OCI-LY3 (cell line): Measurements from ENCODE around the gene SNX33.
A peak's percentile ranks its signal among the peaks of the same experiment; 100 is the strongest.

Experiments
- H2AFZ ChIP-seq: fragments of 200-600, 300-600 bp; shearing (Covaris generic); 2 replicates; pipeline ENCODE4 v1.6.0; 2014; ENCODE audit warnings: antibody characterized with exemption, low read depth, low read length
- H3K27ac ChIP-seq: fragments of 200-600, 300-600 bp; sonication (generic); 2 replicates; pipeline ENCODE4 v1.5.1; 2014; ENCODE audit warnings: mild to moderate bottlenecking, low read length, moderate library complexity, mixed read lengths
- H3K27me3 ChIP-seq: fragments of 200-600, 300-600 bp; sonication (generic); 2 replicates; pipeline ENCODE4 v1.6.1; 2014; ENCODE audit warnings: low read depth, low read length, mixed read lengths
- H3K36me3 ChIP-seq: fragments of 200-600, 300-600 bp; sonication (generic); replicated peaks from 2 replicates; pipeline ENCODE3; 2014; ENCODE audit warnings: low read depth, low read length, mixed read lengths
- H3K4me1 ChIP-seq: fragments of 300-600, 200-600 bp; sonication (generic); 2 replicates; pipeline ENCODE4 v1.6.1; 2014; ENCODE audit warnings: low read length, mixed read lengths
- H3K4me2 ChIP-seq: fragments of 200-600, 300-600 bp; sonication (generic); 2 replicates; pipeline ENCODE4 v1.6.1; 2014; ENCODE audit warnings: low read length, mixed read lengths
- H3K4me3 ChIP-seq: fragments of 300-600, 200-600 bp; sonication (generic); 2 replicates; pipeline ENCODE4 v1.5.1; 2014; ENCODE audit warnings: antibody characterized with exemption, mild to moderate bottlenecking, low read length, moderate library complexity
- H3K79me2 ChIP-seq: fragments of 300-600, 200-600 bp; shearing (Covaris generic); 2 replicates; pipeline ENCODE4 v1.6.1; 2014; ENCODE audit warnings: mild to moderate bottlenecking, low read length, mixed read lengths
- H3K9ac ChIP-seq: fragments of 300-600, 200-600 bp; shearing (Covaris generic); 2 replicates; pipeline ENCODE4 v1.6.0; 2014; ENCODE audit warnings: mild to moderate bottlenecking, low read length, moderate library complexity
- H3K9me3 ChIP-seq: fragments of 200-600, 300-600 bp; shearing (Covaris generic); 2 replicates; pipeline ENCODE4 v1.6.1; 2014; ENCODE audit warnings: low read length, mixed read lengths; ENCODE audit not compliant: insufficient read depth
- H4K20me1 ChIP-seq: fragments of 200-600, 300-600 bp; sonication (generic); 2 replicates; pipeline ENCODE4 v1.6.1; 2016; ENCODE audit warnings: low read length, mixed read lengths; ENCODE audit not compliant: insufficient read depth
- CTCF ChIP-seq: fragments of 200-600, 300-600 bp; sonication (generic); IDR thresholded peaks from 2 replicates; pipeline ENCODE4 v1.5.1; 2014; ENCODE audit warnings: antibody characterized with exemption, low read length, low read depth
- EZH2phosphoT487 ChIP-seq: fragments of 200-600 bp; shearing (Covaris generic); IDR thresholded peaks from 2 replicates; pipeline ENCODE4 v1.6.1; 2018; ENCODE audit warnings: antibody characterized with exemption, mixed run types, low read depth

Gene SNX33

GRCh38 chr15:75647370-75648155, at the start of gene SNX33:
Gene SNX33, plus strand, starts transcription at chr15:75647912. Its CDS starts 1,191 bp downstream, at chr15:75649103.
- H3K9ac ChIP-seq: peak within 1 kb of the TSS; percentile 64
- H3K79me2 ChIP-seq: no peaks in the 10 kb centered on the region
- H3K36me3 ChIP-seq: no peaks in the 10 kb centered on the region
- H3K4me3 ChIP-seq: peak within 1 kb of the TSS; percentile 87
- H3K27me3 ChIP-seq: peaks cover 29% of the 10 kb centered on the region
- H4K20me1 ChIP-seq: no peaks in the 10 kb centered on the region
- H3K9me3 ChIP-seq: no peaks in the 10 kb centered on the region
- H3K4me1 ChIP-seq: peaks cover 7% of the 10 kb centered on the region; the same call in 1 of the 2 replicates
- peak; percentile 59 for TF ChIP-seq CTCF
- TF ChIP-seq EZH2phosphoT487: no peak
- peak within 1 kb of the TSS; percentile 88 for H2AFZ ChIP-seq
- H3K27ac ChIP-seq: no peak within 1 kb of the TSS
- H3K4me2 ChIP-seq: peak within 1 kb of the TSS; percentile 71

GRCh38 chr15:75598361-75598760, 49.4 kb upstream of the SNX33 start:
- Histone ChIP-seq H3K27ac (no peak overlapping the region), H3K4me2 (no peak overlapping the region), H2AFZ (no peak overlapping the region), H3K27me3 (no peaks in the 10 kb centered on the region), H4K20me1 (no peaks in the 10 kb centered on the region; the same call in 1 of the 2 replicates), H3K4me1 (no peaks in the 10 kb centered on the region), H3K9me3 (no peaks in the 10 kb centered on the region), H3K79me2 (no peaks in the 10 kb centered on the region), H3K9ac (no peak overlapping the region), H3K36me3 (peaks cover 41% of the 10 kb centered on the region), H3K4me3 (no peak overlapping the region)
- TF ChIP-seq CTCF (no peak), EZH2phosphoT487 (no peak)

- H3K79me2 ChIP-seq: no peaks in the 10 kb centered on the region
- no peaks in the 10 kb centered on the region for H3K9me3 ChIP-seq
- no peaks in the 10 kb centered on the region; the same call in 1 of the 2 replicates for H4K20me1 ChIP-seq
- no peak overlapping the region for H3K4me2 ChIP-seq
- no peak overlapping the region for H3K9ac ChIP-seq
- no peaks in the 10 kb centered on the region for H3K27me3 ChIP-seq
- no peak for TF ChIP-seq EZH2phosphoT487
- no peak for TF ChIP-seq CTCF
- peaks cover 42% of the 10 kb centered on the region for H3K36me3 ChIP-seq
- no peak overlapping the region for H2AFZ ChIP-seq
- no peak overlapping the region for H3K4me3 ChIP-seq
- H3K27ac ChIP-seq: no peak overlapping the region
- no peaks in the 10 kb centered on the region for H3K4me1 ChIP-seq
These were observed 48.3 kb upstream of the SNX33 start for GRCh38 chr15:75599401-75599800.

- no peaks in the 10 kb centered on the region for H3K4me1 ChIP-seq
- no peaks in the 10 kb centered on the region for H3K79me2 ChIP-seq
- no peaks in the 10 kb centered on the region for H3K27me3 ChIP-seq
- no peaks in the 10 kb centered on the region for H3K9me3 ChIP-seq
- H3K4me3 ChIP-seq: no peak overlapping the region
- no peak overlapping the region for H3K9ac ChIP-seq
- no peaks in the 10 kb centered on the region for H4K20me1 ChIP-seq
- H3K36me3 ChIP-seq: peaks cover 35% of the 10 kb centered on the region
- no peak overlapping the region for H2AFZ ChIP-seq
- TF ChIP-seq EZH2phosphoT487 (no peak), CTCF (no peak)
- H3K4me2 ChIP-seq: no peak overlapping the region
- H3K27ac ChIP-seq: no peak overlapping the region
These were observed 41.7 kb upstream of the SNX33 start for GRCh38 chr15:75606026-75606425.
